Activated gamma-delta T cell treated with anti-CD3 and anti-CD28 coated beads, Interleukin-2, amount 50 U/mL, for 16 hours (primary cell): ENCODE results near the gene CLASP1.
"Not testable (repeated sequence)": the region's sequence is repeated elsewhere in the genome, so short reads cannot be mapped to it uniquely, and the experiment has no call there.

ENCODE experiments used
- DNase-seq: peaks from one replicate; pipeline ENCODE4 v3.0.0-alpha.2; 2020; ENCODE audit warnings: low read depth

Gene CLASP1

DNA sequence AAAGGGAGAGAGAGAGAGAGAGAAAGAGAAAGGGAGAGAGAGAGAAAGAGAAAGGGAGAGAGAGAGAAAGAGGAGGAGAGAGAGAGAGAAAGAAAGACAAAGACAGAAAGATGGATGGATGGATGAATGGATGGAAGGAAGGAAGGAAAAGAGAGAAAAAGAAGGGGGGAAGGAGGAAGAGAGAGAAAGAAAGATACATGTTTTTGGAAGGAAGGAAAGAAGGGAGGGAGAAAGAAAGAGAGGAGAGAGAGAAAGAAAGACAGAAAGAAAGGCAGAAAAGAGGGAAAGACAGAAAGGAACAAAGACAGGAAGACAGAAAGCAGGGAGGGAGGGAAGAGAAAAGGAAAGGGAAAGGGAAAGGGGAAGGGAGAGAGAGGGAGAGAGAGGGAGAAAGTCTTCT lies 67.0 kb downstream of the CLASP1 start:
- no peak for DNase-seq

DNA sequence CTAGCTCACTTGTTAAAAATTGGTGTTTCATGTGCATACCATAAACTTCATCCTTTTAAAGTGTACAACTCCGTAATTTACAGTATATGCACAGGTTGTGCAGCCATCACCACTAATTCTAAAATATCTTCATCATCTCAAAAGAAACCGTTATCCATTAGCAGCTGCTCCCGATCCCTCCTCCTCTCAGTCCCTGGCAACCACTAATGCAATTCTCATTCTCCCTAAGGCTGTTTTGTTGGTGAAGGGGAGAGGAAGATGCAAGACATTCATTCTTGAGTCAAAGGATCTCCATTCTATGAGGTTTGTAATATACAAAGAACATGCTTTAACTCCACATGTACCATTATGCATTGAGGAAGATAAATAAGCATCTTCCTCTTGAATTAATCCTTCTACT lies 70.0 kb downstream of the CLASP1 start:
- DNase-seq, result no peak

DNA sequence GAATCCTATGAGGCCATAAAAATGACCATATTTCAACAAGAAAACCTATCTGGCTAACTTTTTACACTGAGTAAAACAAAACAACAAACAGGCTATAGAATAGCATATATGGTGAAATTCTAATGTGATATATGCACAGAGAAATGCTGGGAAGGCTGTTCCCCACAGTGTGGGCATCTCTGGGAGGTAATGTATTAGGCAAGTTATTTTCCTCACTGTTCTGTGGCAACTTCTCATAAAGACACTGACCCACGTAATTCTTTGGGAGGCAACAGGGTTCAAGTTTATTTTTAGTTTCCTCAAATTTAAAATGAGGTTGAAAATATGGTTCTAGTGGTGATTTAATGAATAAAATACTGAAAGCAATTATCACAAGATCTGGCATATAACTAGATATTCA lies 71.9 kb downstream of the CLASP1 start:
- no peak for DNase-seq

DNA sequence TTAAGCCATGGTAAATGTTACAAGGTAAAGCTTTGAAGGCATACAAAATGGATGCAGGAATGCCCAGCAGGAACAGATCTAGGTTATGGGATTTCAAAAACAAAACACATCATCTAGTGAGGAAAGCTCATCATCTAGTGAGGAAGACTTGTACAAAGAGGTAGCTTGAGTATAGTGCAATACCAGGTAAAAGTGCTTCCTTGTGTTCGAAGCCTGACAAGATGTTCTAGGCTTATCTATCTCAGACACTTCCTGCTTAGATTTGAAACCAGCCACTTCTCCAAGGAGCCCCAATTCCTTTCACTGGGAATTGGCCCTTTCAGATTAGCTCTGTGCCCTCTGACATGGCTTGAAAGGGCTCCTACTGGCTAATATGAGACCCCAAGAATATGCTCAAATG lies 73.0 kb downstream of the CLASP1 start:
- DNase-seq, result no peak

DNA sequence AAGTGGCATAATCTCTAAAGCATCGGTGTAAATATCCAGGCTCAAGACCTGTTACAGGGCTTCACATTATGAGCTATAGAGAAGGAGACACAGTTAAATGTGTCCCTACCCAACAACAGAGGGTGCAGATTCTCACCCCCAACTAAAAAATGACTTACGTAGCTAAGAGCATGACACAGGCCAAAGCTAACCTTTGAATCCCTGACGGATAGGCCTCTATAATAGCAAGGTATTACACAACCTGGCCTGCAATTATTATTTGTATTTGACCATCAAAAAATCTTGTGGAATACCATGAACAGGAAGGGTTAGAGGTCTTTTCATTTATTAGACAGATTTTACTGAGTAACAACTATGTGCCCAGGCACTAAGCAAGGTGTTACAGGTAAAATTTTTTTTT lies 73.5 kb downstream of the CLASP1 start:
- DNase-seq, result no peak

DNA sequence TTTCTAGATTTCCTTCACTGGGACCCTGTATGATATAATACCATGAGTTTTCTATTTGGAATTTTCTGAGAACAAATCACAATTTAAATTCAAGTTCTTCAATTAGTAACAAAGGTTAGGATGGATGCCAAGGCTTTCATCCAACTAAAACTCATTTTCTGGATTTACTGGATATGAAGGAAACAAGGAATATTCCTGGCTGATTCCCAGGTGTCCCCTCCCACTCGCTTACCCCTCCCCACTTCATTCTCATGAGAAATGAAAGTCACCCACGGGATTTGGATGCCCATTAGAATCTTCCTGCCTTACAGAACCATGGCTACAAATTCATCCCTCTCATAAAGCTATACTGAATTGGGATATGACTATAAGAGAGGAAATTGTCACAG lies 78.6 kb downstream of the CLASP1 start:
- DNase-seq, result no peak

DNA sequence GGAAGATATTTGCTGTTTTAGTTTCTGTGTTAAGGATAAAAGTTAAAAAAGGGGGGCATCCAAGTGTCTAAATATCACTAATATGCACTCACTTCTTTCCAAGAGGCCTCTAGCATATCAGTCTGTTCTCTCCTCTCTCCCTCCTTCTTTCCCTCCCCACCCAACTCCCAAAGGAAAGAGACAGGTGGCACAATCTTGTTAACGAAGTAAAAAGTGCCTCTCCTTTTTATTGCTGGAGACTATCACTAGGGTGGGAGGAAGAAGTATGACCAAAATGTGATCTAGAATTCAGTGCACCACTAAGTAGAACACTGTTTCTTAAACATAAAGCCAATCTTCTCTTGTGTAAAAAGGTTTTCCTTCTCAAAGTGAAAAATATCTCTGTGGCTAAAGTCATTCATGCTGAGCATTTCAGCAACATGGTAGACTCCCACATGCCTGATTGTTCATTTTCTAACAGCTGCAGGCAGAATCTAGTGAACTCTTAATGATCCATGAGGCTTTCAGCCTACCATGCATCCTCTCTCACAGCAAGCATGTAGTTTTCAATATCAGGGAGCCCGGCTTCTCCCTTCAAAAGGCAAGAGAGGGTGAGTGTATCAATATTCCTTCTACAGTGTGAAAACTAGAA lies 79.1 kb downstream of the CLASP1 start:
- DNase-seq, result no peak

DNA sequence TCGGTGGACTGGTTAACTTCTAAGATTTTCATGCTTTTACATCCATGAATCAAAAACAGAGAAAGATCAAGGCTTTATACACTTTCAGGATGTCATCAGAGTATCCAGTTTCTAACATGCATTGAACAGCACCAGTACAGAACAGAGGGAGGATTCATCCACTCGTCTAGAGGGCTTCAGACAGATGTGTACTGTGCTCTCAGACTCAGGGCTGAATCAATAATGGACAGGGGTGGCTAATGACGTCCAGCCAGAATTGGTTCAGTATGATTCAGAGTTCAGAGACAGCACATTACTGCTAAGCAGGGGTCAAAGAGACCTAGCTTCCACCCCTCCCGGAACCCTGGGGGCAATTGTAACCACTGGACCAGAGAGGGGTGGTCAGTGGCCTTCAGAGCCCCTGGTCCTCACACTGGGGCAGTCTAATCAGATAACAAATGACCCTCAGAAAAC lies 81.3 kb downstream of the CLASP1 start:
- no peak for DNase-seq

DNA sequence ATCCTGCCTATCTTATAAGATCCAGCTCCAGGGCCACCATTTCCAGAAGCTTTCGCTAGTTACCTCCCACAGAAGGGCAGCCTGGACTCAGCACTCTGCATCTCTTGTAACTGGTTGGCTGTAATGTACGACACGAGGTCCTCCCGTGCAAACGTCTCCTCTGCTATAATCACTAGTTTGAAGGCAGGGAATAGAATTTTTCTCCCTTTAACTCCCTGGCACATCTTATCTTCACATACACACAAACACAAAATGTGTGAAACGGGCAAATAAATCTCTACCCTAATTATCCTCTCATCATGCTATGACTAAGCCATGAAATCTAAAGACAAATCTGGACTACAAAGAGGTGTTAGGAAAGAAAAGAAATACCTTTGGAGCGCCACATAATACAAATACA lies 81.8 kb downstream of the CLASP1 start:
- DNase-seq, result no peak

DNA sequence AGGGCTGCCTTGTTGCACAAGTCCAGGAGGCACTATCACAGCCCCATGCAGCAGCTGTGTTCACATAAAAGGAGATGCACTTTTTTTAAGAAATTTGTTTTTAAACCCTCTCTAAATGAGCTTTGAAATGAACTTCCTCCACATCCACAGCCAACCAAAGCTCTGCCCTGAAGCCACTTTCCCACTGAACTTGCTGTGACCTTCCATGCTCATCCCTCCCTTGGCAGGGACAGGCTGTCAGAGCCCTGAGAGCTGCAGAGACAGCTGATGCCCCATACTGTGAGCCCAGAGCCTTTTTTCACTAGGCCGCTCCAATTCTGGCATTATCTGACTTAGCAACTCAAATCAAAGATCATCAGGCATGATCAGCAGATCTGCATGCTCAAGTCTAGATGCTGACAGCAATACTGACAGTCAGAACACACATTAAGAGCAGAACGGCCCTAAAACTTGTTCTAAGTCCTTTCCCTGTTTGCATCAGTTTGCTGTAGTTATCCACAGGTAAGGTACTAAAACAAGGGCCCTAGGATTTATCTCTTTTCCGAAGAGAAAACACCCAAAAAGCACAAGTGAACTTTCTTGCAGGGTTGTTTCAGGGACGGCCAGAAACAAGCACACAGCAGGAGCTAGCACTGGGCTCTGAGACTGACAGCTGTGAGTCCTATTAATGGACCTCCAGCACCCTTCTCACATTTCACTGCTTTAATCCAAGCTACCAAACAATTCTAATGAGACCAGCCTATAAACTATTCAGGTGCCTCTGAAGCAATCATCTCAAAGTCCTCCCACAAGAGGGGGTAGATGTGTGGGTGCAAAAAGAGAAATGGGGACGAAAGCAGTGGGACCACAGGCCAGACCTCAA lies 83.6 kb downstream of the CLASP1 start:
- DNase-seq, result no peak

DNA sequence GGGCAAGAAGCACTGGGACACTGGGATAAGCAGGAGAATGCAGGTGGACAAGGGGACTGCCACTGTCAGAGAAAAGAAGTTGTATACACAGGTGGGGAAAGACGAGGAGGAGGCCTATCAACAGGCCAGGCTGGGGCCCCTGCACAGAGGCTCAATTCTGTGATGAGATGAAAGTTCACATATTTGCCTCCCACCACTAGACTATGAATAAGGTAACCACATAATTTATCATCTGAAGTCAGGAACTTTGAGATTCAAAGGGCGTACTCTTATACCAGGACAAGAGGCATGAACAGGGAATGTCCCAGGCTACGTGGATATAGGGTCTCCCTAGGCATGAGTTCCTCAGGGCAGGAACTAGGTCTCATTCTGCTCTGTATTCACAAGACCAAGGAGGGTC lies 84.4 kb downstream of the CLASP1 start:
- DNase-seq, result no peak

DNA sequence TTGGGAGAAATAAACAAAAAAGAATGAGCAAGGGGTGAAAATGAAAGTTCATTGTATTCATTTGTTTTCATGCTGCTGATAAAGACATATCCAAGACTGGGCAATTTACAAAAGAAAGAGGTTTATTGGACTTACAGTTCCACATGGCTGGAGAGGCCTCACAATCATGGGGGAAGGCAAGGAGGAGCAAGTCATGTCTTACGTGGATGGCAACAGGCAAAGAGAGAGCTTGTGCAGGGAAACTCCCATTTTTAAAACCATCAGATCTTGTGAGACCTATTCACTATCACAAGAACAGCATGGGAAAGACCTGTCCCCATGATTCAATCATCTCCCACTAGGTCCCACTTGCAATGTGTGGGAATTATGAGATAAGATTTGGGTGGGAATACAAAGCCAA lies 85.5 kb downstream of the CLASP1 start:
- DNase-seq, result not testable (repeated sequence)

DNA sequence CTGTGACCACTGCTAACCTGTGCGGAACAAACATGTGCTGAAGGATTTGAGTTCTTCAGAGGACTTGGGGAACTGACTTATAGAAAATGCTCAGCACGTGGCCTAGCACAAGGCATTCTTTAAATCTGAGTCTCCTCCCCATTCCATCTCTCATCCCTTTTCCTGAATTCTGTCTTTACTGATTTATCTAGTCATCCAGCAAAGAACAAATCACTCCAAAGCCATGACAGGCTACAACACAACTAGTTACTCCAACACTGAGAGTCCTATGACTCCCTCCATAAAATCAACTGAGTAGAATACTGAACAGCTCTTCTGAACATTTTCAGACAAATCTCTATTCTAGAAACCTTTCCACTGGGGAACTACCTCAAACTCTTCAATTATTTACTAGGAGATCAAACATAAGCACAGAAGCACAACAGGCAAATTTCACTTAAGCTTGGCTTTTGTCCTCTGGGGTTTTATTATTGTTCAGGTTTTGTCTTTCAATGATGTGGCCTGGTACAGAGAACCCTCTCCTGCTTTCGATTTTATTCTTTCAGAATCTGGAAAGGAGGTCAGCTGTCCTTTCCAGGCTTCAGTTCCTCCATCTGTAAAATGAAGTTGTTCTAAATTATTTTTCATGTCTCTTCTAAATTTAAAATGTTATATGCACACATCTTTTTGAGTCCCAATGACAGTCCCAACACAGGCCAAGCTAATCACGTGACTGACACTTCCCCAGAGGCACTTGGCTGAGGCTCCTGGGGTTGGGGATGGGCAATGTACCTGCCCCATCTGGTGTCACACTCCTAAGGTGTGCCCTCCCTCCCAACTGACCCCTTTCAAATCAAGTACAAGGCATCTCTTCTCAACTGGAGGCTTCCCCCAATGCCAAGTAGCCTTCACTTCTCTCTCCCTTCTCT lies 86.7 kb downstream of the CLASP1 start:
- DNase-seq, result no peak

DNA sequence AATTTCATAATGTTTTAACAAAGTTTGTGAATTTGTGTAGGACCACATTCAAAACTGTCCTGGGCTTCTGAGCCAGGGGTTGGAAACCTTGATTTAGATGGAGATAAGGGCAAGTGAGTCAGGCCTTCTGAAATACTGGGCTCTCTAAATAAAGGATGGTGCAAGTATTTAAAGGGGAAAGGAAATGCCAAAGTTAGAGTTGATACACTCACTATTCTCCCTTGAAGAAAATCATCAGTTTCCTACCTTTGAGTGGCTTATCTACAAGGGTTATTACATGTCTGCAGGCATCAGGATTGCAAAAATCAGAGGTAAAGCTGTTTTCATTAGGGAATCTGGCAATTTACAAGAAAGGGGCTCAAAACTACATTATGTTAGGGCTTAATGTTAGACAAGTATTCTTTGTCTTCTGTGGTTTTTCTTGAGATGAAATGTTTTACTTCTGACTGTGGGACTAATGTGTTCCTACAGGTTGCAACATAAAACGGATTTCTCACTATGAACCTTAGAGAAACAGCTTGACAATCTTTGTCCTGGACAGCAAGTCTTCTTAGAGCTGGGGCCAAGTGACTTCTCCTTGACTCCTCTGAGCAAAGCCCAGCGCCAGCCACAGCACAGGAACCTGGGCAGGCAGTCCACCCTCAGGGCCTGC lies 87.5 kb downstream of the CLASP1 start:
- no peak for DNase-seq

DNA sequence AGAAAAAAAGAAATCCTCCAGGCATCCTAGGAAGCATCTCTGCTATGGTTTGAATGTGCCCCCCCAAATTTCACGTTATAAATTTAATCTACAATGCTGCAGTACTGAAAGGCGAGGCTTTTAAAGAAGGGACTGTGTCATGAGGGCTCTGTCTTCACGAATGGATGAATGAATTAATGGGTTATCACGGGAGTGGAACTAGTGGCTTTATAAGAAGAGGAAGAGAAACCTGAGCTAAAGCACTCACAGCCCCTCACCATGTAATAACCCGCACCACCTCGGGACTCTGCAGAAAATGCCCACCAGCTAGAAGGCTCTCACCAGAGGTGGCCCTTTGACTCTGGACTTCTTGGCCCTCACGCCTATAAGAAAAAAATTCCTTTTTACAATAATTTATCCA lies 90.9 kb downstream of the CLASP1 start:
- DNase-seq, result no peak

DNA sequence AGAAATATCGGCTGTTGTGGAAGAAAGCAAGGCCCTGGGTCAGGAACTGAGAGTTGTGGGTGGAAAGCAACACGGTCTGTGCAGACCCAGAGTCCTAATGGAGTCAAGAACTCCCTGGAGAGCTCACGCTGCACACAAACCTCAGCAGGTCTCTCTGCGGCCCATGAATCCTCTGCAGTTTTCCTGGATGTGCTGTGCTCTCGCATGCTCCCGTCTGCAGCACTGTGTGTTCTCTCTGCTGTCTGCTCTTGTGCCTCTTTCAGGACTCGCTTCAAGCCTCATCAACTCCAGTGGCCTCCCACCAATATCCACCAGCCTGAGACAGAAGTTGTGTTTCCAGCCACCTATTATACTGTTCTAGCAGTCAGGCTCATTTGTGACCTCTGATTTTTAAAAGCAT lies 94.3 kb downstream of the CLASP1 start:
- DNase-seq, result no peak

DNA sequence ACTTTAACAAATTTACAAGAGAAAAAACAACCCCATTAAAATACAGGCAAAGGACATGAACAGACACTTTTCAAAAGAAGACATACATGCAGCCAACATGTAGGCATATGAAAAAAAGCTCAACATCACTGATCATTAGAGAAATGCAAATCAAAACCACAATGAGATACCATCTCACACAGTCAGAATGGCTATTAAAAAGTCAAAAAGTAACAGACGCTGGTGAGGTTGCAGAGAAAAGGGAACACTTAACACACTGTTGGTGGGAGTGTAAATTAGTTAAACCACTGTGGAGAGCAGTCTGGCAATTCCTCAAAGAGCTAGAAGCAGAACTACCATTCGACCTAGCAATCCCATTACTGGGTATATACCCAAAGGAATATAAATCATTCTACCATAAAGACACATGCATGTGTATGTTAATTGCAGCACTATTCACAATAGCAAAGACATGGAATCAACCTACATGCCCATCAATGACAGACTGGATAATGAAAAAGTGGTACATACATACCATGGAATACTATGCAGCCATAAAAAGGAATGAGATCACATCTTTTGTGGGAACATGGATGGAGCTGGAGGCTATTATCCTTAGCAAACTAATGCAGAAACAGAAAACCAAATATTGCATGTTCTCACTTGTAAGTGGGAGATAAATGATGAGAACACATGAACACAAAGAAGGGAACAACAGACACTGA lies 96.6 kb downstream of the CLASP1 start:
- DNase-seq, result not testable (repeated sequence)

DNA sequence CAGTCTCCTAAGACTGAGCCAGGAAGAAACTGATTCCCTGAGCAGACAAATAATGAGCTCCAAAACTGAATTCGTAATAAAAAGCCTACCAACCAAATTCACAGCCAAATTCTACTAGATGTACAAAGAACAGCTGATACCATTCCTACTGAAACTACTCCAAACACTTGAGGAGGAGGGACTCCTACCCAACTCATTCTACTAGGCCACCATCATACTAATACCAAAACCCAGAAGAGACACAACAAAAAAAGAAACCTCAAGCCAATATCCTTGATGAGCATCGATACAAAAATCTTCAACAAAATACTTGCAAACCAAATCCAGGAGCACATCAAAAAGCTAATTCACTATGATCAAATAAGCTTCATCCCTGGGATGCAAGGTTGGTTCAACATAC lies 98.6 kb downstream of the CLASP1 start:
- no peak for DNase-seq

DNA sequence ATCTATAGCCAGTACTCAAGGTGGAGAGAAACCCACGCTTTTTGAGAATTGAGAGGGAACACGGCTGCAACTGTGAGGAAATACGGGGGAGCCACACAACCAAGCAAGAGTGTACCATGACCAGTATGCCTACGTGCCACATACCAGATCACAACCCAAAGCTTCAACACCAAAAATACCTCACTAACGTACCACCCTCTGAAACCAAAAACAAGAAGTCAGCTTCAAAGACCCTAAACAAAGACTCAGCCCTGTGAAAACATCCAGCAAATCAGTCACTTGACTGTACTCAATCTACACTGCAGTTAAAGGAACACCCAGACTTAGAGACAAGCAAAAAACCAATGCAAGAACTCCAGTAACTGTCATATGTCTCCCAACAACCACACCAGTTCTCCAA lies 101.6 kb downstream of the CLASP1 start:
- DNase-seq, result no peak

DNA sequence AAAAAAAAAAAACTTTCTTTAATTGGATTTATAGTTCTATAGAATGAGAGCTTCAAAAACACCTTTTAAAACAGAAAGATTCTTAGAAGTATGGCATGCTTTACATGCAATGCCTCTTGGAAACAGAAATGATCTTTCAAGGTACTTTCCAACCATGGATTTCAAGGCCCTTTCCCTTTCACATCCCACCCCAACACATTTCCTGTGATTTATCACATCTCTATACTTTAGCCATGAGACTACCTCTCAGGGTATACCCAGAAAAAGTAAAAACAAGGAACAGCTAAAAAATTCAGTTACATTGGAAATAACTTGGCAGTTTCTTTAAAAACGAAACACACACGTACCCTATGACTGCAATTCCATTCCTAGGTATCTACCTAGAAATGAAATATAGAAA lies 103.3 kb downstream of the CLASP1 start:
- DNase-seq, result no peak

DNA sequence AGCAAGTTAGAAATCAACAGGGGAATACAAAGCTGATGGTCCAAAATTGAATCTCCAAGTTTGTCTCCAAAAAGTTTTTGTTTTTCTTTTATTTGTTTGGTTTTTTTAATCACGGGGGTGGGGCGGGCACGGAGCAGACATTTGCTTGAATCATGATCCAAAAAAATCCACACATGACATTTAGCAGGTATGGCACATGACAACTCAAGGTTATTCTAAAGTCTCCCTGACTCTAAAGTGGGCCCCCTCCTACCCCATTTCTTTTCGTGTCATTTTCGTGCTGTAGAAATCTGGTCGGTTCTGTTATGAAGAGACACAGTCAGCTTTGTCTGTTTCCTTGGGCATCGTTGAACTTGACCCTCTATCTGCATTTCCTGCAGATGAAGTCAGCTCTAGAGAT lies 104.0 kb downstream of the CLASP1 start:
- DNase-seq, result no peak

DNA sequence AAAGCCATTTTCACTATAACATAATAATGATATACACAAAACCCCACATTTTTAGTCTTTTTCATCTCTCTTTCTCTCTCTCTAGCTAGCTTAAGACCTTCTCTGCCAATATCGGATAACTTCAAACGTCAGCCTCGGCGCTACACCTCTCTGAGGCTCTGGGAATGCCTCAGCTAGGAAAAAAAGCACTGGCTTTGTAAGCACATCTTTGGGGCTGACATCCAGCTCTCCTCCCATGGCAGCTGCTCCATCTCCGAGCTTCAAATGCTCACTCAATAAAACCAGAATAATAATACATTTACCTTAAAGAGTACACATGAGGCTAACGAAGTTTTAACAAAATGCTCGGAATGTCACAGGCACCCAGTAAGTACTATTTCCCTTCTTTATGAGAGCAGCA lies 107.8 kb downstream of the CLASP1 start:
- DNase-seq, result no peak
